ENCODE results near the gene TTK.

DNA sequence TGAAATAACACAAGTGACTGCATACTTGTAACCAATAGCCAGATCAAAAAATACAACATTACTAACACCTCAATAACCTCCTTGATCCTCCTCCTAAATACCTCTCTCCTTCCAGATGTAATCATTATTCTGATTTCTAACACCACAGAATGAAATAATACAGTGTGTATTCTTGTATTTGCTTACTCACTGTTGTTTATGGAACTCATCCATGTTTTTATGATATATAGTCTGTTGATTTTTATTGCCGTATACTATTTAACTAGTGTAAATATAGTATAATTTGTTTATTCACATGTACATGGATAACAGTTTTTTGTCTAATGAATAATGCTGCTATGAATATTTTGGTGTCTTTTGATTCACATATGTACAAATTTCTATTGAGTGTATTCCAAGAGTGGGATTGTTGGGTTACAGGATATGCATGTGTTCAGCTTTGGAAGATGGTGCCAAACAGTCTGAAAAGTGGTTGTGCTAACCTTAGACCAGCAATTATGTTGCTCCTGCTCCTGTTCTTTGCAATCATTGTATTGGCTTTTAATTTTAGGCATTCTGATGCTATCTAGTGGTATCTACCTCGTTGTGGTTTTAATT lies 11.5 kb downstream of the TTK start:
- TF ChIP-seq, protein P1, sequence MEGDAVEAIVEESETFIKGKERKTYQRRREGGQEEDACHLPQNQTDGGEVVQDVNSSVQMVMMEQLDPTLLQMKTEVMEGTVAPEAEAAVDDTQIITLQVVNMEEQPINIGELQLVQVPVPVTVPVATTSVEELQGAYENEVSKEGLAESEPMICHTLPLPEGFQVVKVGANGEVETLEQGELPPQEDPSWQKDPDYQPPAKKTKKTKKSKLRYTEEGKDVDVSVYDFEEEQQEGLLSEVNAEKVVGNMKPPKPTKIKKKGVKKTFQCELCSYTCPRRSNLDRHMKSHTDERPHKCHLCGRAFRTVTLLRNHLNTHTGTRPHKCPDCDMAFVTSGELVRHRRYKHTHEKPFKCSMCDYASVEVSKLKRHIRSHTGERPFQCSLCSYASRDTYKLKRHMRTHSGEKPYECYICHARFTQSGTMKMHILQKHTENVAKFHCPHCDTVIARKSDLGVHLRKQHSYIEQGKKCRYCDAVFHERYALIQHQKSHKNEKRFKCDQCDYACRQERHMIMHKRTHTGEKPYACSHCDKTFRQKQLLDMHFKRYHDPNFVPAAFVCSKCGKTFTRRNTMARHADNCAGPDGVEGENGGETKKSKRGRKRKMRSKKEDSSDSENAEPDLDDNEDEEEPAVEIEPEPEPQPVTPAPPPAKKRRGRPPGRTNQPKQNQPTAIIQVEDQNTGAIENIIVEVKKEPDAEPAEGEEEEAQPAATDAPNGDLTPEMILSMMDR (IDR thresholded peaks at IDR 0.05) = no peak
- TF ChIP-seq POLR2A (IDR thresholded peaks at IDR 0.05) = no peak

All from gastroesophageal sphincter (tissue), 3 donors.